Measurements from ENCODE around the gene LBHD2. TPM values are rescaled to one million over a fixed set of nuclear protein-coding genes. Genes with fewer than 3 reads are reported as not detected.

Gene LBHD2
- polyA plus RNA-seq, 1 of the 3 experiments (the other 2 are of a cell fraction): not detected

GRCh38 chr14:103089386-103090335 lies 5.7 kb downstream of the LBHD2 start:
- H3F3A ChIP-seq (replicated peaks; ENCODE audit: insufficient read depth): no peaks in the 10 kb centered on the region

More at GRCh38 chr14:103089386-103090335, 5.7 kb downstream of the LBHD2 start:
- Histone ChIP-seq H3K36me3 (replicated peaks in 1 of 2; ENCODE audit: control insufficient read depth in 1 of 2, insufficient read depth in 2 of 2, low read length in 1 of 2) (no peaks in the 10 kb centered on the region), H3K9me2 (no peaks in the 10 kb centered on the region), H3K9me3 (no peaks in the 10 kb centered on the region), H3K4me1 (ENCODE audit: control insufficient read depth in 1 of 2, insufficient read depth in 2 of 2, low read depth in 1 of 2, low read length in 1 of 2) (peaks cover 0 to 4% of the 10 kb centered on the region in 2 experiments; a peak in 1 of 4 replicates), H3K79me2 (ENCODE audit: insufficient read depth) (no peaks in the 10 kb centered on the region), H2AFZ (ENCODE audit: low read depth) (no peak overlapping the region), H3K27ac (ENCODE audit: low read depth in 2 of 2, low read length in 1 of 2) (no peak overlapping the region), H3K27me3 (ENCODE audit: insufficient read depth) (peaks cover 6% of the 10 kb centered on the region), H3K9ac (no peak overlapping the region), H3K4me2 (no peak overlapping the region), H3K4me3 (ENCODE audit: low read depth in 2 of 2, low read length in 1 of 2) (no peak overlapping the region), H4K20me1 (ENCODE audit: insufficient read depth) (no peaks in the 10 kb centered on the region)
- 91% methylated on average over 22 of the region's 28 CpGs for WGBS (ENCODE audit: low lambda C conversion rate)
- POLR2A ChIA-PET: no interaction called here
- DNase-seq: no peak
- TF ChIP-seq GABPA (IDR thresholded peaks at IDR 0.05; ENCODE audit: low read depth): no peak
- TF ChIP-seq NFIC (IDR thresholded peaks at IDR 0.05; ENCODE audit: borderline replicate concordance): no peak
- no peak for TF ChIP-seq YY1 (IDR thresholded peaks at IDR 0.05; ENCODE audit: low read depth)
- TF ChIP-seq RXRA (IDR thresholded peaks at IDR 0.05; ENCODE audit: borderline replicate concordance, low read depth): no peak
- TF ChIP-seq ELF1 (IDR thresholded peaks at IDR 0.05): no peak
- TF ChIP-seq NRF1 (IDR thresholded peaks at IDR 0.05; ENCODE audit: low read depth, low read length): no peak
- no peak for TF ChIP-seq TCF12 (IDR thresholded peaks at IDR 0.05)
- TF ChIP-seq ZBTB33 (IDR thresholded peaks at IDR 0.05; ENCODE audit: borderline replicate concordance, low read depth): no peak
- no peak for TF ChIP-seq FOSL2 (IDR thresholded peaks at IDR 0.05; ENCODE audit: borderline replicate concordance, low read depth)
- TF ChIP-seq IRF3 (IDR thresholded peaks at IDR 0.05; ENCODE audit: low read depth, low read length): no peak
- TF ChIP-seq PBX3 (IDR thresholded peaks at IDR 0.05): no peak
- TF ChIP-seq SMC3 (IDR thresholded peaks at IDR 0.05; ENCODE audit: low read depth, low read length): no peak
- no peak for TF ChIP-seq TEAD4 (IDR thresholded peaks at IDR 0.05; ENCODE audit: borderline replicate concordance, insufficient read depth)
- no peak for TF ChIP-seq TAF1 (IDR thresholded peaks at IDR 0.05; ENCODE audit: borderline replicate concordance, low read depth, low read length)
- CTCF ChIA-PET: interaction anchor here (0.6 to 6.3 kb wide), 6 partner anchors 11 to 203 kb away, joined by 3 to 69 read pairs (median 5); no protein-coding TSS in a partner anchor
